HG03354 (cell line): ENCODE measurements around the gene F3.

ENCODE experiments used
- ATAC-seq: cut with Tn5 transposase; IDR thresholded peaks from one replicate; pipeline ENCODE4 v1.9.1; 2021; ENCODE audit warnings: mild to moderate bottlenecking; ENCODE audit not compliant: unreplicated experiment, poor library complexity, severe bottlenecking

The F3 gene

DNA sequence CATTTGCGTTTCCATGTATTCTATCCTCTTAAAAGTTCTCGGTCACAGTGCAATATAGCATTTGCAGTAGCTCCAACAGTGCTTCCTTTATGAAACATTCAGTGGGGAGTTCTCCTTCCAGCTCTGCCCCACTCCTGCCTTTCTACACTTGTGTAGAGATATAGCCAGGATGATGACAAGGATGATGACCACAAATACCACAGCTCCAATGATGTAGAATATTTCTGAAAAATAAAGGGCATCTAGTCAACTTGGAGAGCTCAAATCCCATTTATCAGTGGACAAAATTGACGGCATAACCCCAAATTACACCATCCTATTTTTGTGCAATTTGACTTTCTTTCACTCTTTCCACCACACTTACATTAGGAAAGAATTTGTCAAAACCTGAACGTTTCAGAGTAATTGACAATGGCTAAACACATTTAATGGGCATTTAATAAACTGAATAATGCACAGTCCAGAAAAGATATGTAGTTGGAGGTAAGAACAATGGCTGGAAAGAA is 11.1 kb downstream of the F3 start:
- ATAC-seq: no peak

DNA sequence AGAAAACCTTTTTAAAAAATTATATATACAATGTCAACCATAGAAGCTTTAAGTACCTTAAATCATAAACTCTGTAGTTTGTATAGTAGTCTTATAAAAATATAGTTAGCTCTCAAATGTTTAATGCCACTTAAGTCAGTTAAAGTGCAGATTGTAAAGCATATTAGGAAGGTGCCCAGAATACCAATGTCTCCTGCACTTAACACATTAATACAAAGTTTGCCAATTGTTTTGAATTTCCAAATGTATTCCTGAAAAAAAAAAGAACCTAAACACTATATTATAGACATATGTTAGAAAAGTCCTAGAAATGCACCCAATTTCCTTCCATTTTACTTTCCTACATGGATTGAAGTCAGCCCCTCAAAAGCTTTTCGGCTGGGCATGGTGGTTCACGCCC is 12.1 kb downstream of the F3 start:
- no peak for ATAC-seq

DNA sequence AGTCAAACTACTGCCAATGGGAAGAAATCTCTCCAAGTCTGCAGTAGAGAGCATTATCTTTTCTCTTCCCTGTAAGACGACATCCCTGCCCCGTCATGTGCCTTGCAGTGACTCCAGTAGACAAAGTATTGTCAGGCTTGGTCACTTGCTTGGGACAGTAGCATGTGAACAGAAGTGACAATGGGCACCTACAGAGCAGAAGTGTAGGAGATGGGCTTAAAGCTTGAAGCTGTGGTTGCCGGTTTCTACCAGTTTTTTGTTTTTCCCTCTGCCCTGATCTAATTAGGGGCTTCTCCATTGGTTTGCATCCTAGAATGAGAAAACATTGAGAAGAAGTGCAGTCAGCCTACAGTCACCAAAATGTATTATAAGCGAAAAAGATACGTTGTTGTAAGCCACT is 12.7 kb downstream of the F3 start:
- no peak for ATAC-seq

DNA sequence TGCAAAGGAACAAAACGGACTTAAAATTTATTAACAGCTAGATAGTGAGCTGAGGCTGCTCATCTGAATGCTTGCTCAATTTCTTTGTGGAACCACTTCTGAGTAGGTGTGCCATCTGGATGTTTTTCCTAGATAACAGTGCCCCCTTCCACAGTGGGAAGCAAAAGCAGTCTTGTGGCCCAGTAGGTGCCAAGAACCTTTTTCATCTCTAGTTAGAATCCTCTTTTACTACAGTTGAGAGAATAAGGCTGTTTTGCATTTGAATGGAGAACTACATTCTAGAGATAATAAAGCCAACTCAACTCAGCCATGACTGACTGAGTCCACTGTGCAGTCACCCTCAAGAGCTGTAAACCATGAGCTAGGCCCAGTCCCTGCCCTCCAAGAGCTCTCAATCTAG is 13.3 kb downstream of the F3 start:
- no peak for ATAC-seq

DNA sequence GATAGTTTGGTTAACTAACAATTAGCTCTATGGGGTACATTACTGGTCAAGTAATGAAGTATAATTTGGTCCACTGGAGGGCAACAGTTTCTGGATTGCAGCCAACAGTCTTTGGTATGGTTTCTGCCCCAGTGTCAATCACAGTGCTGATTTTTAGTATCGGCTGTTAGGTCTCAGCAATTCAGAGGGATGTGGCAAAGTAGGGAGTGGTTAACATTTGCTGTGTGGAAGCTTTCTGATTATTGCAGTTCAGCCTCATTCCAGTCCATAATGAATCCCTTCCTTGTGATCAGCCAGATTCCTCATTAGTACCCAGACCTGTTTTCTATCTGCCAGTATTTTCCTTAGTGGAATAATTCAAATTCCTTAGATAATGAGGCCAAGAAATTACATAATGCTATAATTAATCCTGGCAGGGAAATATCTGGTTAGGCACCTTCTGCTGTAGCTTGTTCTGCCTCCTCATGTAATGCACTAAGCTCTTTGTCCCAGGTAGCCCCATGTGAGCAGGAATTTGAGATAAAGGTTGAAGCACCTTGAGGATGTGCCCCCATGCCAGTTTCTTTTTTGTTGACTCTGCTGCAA is 14.0 kb downstream of the F3 start:
- ATAC-seq: no peak

DNA sequence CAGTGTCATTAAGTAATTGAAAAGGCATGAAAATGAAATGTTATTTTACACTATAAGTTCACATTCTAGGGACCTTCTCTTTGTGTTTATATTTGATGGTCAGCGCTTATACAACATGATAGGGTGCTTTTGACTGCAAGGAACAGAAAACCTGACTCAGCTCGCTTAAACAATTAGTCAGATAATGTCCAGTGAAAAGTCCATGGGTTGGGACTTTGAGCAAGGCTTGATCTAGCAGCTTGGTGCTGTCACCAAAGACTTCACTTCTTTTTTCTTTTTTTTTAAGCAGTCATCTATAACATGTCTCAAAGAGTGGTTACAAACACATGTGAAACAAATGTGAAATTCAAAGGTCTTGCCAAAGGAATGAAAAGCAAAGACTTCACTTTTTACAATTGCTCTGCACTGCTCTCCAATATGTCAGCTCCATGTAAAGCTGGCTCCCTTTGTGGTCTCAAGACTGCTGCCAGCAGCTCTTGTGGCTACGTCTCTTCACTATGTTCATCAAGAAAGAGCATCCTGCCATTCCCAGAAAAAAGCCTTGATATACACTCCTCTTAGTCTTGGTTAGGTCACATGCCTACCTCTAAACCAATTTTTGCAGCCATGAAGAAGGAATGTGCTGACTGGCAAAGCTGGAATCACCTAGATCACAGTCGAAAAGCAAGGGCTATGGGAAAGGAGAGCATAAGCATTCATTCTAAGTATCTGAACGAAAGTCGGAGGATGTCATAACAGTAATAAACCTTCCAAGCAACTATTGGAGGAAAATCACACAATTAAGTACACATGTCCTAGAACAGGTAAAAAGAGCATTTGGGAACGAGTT is 15.2 kb downstream of the F3 start:
- ATAC-seq: no peak

DNA sequence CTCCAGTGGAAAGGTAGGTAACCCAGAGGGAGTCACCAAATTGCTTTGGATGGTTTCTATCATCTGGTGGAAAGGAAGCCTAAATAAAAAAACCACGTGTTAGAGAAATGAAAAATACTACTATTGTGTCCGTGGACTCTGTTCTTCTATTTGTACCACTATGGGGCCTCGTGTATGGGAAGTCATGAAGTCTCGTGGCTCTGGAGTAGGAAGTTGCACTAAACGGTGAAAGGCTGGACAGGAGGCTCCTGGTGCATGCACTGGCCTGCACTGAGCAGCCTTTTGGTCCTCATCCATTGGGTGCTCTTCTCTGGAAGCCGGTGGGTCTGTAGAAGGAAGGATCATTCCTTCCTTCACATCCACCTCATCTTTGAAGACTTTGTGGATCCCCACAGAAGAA is 17.0 kb downstream of the F3 start:
- ATAC-seq: no peak

DNA sequence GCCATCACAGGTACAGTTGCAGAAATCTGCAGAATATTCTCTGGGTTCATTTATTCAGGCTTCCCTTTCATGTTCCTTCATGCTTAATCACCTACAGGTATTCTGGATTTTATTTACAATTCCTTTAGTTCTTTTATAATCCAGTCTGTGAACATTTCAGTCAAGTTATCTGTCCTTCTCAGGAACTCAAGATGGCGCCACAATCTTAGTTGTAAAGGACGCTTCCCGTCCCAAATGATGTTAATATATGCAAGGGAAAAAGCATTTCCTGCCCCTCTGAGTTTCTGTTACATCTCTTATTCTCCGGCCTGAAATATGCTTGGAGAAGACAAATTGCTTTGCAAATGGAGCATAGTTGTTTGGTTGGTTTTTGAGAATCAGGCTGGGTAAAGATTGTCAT is 19.3 kb downstream of the F3 start:
- no peak for ATAC-seq

DNA sequence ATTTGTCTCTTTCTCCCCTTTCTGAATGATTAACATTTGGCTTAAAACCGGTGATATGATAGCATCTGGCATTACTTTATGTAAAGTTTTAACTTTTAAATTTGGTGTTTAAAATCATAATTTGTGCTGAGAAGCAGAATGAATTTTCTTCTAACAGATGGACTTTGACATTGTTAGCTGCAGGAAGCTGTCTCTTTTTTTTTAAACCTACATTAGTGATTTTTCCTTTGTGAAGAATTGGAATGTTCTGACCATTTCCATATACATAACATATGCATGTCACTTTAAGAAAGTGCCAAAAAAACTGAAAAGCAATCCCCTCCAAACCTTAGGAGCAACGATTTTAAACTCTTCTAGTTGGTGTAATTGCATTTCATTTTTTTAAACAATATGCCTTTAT is 22.2 kb downstream of the F3 start:
- ATAC-seq: no peak

DNA sequence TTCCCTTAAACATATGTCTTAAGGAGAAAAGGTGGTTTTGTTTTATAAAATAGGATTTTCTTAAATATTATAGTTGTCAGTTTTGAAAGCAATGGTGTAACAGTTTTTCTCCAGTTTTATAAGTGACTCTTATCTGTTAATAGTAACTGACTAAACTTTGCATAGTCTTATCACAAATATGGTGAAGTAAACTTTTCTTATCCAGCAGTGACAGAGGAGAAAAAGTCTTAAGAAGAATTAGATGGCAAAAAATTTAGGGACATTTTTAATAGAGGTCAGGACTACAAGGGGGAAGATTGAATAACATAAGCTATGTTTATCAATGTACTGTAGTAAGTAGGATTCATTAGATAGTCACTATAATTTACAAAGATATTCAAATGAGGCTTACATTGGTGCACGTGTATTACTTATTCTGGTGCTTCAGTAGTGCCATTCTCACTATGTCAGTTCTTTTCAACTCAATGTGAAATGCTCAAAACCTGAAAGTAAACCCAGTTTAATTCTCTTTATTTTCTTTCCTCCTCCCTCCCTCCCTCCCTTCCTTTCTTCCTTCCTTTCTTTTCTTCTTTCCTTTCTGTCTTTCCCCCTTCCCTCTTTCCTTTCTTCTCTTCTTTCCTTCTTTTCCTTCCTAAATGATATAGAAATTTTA is 26.1 kb downstream of the F3 start:
- ATAC-seq: no peak

DNA sequence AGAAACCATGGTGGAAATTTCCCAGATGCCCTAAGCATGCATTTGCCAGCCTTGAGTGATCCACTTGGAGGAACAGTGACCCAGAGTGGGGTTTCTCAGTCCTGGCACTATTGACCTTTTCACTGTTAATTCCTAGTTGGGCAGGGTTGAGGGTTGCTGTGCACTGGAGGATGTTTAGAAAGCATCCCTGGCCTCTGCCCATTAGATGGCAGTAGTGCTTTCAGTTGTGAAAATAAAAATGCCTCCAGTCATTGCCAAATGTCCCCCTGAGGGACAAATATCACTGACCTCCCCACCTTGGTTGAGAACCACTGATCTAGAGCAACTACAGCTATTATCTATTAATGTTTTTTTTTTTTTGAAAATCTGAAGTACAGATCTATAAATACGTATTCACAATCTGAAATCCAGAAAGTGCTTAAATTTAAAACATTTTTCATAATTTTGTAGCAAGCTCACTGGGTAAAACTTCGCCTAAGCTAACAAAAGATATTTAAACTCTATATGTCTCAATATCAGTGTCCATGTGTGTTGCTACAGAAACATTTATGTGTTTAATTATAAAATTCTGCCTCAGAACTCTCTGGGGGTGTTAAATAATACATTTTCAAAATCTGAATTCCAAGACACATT is 27.3 kb downstream of the F3 start:
- ATAC-seq: no peak

DNA sequence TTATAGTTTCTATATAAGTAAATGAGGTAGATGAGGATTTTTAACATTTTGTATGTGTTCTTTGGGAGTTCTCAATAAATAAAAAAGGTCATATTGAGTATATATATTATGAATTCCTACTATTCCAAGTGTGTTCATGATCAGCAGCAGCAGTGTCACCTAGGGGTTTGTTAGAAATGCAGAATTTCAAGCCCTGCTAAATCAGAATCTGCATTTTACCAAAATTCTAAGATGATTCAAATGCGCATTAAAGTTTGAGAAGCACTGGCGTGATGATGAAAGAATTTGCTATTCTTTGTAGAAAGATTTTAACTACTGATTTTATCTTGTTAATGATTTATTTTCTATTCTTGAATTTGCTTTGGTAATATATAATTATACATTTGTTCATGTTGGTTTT is 28.7 kb downstream of the F3 start:
- no peak for ATAC-seq

DNA sequence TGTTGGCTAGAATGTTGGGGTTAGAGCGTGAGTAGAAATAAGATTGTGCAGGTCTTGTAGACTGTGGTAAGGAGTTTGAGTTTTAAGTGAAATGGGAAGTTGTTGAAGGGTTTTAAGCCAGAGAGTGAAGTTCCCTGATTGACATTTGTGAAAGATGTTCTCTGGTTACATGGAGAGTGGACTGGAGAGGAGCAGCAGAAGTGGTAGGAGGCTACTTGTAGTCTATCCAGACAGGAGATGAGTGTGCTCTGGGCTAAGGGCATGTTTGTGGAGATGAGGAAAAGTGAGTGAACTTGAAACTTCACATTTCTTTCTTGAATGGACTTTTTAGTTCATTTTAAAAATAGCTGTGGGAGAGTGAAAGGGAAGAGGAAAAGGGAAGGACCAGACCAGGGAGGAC is 37.0 kb downstream of the F3 start:
- no peak for ATAC-seq

DNA sequence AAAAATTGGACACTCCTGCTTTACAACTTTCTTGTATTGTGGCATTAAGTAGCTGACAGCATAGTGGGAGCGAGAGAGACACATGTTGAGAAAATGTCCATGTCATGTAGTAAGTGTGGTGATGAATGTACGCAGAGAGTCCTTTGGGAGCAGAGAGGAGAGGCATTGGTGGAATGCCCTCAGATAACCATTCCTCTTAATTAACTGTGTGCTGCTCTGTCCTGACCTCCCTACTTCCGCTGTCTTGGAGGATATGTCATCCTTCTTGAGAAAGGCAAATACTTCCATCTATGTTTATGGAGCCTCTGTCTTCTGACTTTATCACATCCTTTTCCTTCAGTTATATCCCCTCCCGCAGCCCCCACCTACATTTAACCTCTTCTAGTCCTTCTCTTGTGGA is 38.4 kb downstream of the F3 start:
- no peak for ATAC-seq

DNA sequence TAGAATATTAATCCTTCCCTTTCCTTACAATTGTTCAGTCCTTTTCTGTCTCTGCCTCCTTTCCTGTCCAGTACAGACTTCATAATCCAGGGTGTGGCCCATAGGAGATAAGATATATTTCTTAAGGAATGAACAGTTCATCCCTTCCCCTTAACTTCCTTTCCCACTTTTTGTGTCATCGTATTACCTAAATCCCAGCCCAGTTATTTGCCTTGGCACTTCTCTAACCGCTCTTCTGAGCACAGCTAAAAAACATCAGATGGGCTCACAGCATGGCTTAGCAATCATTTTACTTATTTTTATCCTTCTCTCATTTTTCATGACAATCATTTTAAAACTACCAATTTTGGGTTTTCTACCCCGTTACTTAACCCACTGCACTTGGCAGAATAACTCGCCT is 39.6 kb downstream of the F3 start:
- ATAC-seq: no peak

DNA sequence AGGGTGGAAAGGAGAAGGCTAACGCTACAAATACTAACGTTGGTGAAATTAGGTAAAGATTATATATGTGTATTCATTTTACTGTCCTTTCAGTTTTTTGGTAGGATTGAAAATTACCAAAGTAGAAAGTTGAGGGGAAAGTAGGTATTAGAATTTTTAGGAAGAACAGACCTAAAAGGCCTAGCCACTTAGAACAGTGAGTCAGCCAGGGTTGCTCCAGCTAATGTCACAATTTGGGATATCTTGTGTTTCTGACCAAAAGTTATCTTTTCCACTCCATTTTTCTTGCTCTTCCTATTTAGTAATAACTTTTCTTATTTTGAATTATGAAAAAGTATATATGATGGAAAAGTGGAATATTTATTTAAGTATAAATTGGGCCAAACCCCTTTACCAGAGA is 40.1 kb downstream of the F3 start:
- ATAC-seq: no peak

DNA sequence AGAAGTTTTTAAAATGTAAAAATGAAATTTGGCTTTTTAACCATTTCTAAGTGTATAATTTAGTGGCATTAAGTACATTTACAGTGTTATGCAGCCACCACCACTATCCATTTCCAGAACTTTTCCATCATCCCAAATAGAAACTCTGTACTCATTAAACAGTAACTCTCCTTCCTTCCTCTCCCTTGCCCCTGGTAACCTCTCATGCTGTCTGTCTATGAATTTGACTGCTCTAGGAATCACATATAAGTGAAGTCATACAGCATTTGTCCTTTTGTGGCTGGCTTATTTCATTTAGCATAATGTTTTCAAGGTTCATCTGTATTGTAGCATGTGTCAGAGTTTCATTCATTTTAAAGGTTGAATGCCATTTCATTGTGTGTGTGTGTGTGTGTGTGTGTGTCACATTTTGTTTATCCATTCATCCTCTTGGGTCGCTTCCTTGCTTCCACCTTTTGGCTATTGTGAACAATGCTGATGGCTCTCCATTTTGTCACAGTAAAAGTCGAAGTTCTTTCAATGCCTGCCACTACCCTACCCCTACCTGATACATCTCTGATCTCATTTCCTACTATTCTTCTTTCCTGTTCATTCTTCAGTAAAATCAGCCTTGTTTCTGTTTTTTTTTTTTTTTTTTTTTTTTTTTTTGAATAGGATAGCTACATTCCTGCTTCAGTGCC is 45.3 kb downstream of the F3 start:
- ATAC-seq: no peak

DNA sequence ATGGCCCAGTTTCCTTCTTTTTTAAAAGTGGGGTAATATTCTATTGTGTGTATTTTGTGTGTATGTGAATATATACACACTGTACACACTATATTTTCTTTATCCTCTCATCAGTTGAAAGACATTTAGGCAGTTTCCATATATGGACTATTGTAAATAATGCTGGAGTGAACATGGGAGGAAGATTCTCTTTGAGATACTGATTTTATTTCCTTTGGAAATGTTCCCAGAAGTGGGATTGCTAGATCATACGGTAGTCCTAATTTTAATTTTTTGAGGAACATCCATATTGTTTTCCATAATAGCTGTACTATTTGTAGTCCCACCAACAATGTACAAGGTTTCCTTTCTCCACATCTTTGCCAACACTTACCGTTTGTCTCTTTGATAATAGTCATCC is 51.0 kb downstream of the F3 start:
- ATAC-seq: no peak

DNA sequence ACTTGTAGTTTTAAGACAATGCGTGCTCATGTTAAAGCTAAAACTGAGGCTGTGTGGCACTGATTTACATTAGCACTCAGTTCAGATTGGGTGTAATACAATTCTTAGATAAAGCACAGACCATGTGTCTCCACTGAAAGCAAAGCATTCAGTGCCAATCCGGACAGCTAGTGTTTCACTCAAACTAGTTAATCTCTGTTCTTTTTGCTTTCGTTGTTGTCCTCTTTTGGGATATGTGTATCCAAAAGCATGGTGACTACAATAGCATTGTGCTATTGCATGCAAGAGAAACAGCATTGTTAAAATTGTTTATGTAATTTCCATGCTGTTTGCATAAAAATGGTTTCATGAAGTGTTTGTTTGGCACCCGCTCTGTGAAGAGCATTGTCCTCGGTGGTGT is 54.6 kb downstream of the F3 start:
- no peak for ATAC-seq

DNA sequence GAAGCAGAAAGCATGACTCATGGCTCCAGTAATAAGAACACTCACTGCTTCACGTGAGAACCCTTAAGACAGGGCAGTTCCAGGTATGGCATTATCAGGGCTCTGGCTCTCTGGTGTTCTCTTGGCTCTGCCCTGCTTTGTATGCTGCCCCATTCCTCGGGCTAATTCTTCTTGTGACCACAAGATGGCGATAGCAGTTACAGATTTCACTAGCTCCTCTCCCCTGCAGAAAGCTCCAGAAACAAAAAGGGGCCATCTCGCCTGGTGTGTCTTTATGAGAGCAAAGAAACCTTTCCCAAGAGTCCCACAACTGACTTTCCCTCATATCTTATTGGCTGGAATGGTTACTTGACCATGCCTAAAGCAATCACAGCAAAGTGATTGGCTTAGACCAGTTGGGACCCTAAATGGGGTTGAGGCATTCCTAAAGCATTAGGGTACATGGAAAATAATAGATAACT is 60.1 kb downstream of the F3 start:
- ATAC-seq: peak; percentile 96
